Measurements from ENCODE around the gene DCHS1. TPM values are rescaled to one million over a fixed set of nuclear protein-coding genes. Genes with fewer than 3 reads are reported as not detected.

DCHS1 gene
- total RNA-seq, 1 experiment from 2014 or later = 14.2 TPM

DNA sequence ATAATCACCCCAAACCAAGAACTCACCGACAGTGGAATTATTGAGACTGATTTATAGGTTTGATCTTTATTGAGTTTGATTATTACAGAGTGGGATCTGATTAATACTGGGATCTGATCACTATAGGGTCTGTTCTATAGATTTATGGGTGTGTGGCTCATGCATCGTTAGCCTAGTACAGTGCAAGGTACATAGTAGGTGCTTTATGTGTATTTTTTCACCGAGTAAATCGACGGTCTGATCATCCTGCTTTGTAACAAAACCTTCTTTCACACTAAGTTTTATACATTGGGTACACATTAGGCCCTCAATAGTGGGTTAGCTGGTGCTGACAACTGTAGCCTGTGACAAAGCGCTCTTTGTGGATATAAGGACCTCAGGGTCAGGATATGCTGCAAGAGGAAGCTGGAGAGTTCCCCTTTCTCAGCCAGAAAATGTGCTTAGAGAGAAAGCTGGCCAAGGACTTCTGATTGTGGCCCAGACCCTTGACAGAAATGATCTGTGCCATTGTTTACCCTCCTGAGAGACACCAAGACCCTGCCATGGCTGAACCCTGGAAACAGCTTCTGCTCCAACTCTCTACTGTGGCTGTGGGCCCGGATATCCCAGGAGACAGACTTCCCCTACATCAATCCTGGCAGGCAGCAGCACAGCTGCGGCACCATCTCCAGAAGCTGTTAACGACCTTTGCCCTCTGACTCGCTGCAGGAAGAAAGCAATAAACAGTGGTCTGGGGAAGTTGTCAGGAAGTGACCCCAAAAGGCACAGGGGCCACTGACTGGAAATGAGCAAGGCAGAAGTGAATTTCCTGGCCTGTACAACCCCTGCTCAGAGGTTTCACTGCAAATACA lies 20.3 kb downstream of the DCHS1 start:
- DNase-seq (ENCODE audit: low spot score) = no peak
- POLR2A ChIA-PET = interaction anchor here (0.6 kb wide), 1 partner anchor 16 kb away, joined by 3 read pairs; the partner anchor contains the start of gene TPP1
- no peak overlapping the region for H3K27ac Mint-ChIP-seq

More for the DNA sequence above, 20.3 kb downstream of the DCHS1 start:
- Mint-ChIP-seq H3K27me3 (ENCODE audit: low read depth) (peaks cover 22% of the 10 kb centered on the region), H3K4me3 (no peak overlapping the region), H3K4me1 (0 out of 2 replicates have a peak, but pooled peaks cover 3% of the 10 kb centered on the region), H3K36me3 (no peaks in the 10 kb centered on the region), H3K9me3 (no peaks in the 10 kb centered on the region)
- CTCF ChIA-PET = interaction anchor here (0.6 to 0.8 kb wide), 2 partner anchors 32 to 104 kb away, joined by 3 to 4 read pairs; no protein-coding TSS in a partner anchor
- TF ChIP-seq NFE2L1 (CRISPR knock-in tag; IDR thresholded peaks at IDR 0.05) (no peak), GTF2I (CRISPR knock-in tag; conservative IDR thresholded peaks at IDR 0.05) (no peak), ZNF423 (CRISPR knock-in tag; IDR thresholded peaks at IDR 0.05) (no peak), GABPB1 (CRISPR knock-in tag; IDR thresholded peaks at IDR 0.05) (no peak), JAZF1 (CRISPR knock-in tag; IDR thresholded peaks at IDR 0.05) (no peak), ZNF138 (CRISPR knock-in tag; conservative IDR thresholded peaks at IDR 0.05) (no peak), ZNF671 (CRISPR knock-in tag; IDR thresholded peaks at IDR 0.05) (no peak), NFYB (CRISPR knock-in tag; conservative IDR thresholded peaks at IDR 0.05; ENCODE audit: low read depth) (no peak), ELF4 (CRISPR knock-in tag; IDR thresholded peaks at IDR 0.05; ENCODE audit: low read depth) (no peak), ETV6 (CRISPR knock-in tag; IDR thresholded peaks at IDR 0.05) (no peak), FOXJ3 (CRISPR knock-in tag; IDR thresholded peaks at IDR 0.05; ENCODE audit: borderline replicate concordance) (no peak)
- TF ChIP-seq, protein P1, sequence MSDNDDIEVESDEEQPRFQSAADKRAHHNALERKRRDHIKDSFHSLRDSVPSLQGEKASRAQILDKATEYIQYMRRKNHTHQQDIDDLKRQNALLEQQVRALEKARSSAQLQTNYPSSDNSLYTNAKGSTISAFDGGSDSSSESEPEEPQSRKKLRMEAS (CRISPR knock-in tag; IDR thresholded peaks at IDR 0.05) = no peak
- TF ChIP-seq, protein P2, sequence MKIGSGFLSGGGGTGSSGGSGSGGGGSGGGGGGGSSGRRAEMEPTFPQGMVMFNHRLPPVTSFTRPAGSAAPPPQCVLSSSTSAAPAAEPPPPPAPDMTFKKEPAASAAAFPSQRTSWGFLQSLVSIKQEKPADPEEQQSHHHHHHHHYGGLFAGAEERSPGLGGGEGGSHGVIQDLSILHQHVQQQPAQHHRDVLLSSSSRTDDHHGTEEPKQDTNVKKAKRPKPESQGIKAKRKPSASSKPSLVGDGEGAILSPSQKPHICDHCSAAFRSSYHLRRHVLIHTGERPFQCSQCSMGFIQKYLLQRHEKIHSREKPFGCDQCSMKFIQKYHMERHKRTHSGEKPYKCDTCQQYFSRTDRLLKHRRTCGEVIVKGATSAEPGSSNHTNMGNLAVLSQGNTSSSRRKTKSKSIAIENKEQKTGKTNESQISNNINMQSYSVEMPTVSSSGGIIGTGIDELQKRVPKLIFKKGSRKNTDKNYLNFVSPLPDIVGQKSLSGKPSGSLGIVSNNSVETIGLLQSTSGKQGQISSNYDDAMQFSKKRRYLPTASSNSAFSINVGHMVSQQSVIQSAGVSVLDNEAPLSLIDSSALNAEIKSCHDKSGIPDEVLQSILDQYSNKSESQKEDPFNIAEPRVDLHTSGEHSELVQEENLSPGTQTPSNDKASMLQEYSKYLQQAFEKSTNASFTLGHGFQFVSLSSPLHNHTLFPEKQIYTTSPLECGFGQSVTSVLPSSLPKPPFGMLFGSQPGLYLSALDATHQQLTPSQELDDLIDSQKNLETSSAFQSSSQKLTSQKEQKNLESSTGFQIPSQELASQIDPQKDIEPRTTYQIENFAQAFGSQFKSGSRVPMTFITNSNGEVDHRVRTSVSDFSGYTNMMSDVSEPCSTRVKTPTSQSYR (CRISPR knock-in tag; IDR thresholded peaks at IDR 0.05) = no peak
- TF ChIP-seq, protein P3, sequence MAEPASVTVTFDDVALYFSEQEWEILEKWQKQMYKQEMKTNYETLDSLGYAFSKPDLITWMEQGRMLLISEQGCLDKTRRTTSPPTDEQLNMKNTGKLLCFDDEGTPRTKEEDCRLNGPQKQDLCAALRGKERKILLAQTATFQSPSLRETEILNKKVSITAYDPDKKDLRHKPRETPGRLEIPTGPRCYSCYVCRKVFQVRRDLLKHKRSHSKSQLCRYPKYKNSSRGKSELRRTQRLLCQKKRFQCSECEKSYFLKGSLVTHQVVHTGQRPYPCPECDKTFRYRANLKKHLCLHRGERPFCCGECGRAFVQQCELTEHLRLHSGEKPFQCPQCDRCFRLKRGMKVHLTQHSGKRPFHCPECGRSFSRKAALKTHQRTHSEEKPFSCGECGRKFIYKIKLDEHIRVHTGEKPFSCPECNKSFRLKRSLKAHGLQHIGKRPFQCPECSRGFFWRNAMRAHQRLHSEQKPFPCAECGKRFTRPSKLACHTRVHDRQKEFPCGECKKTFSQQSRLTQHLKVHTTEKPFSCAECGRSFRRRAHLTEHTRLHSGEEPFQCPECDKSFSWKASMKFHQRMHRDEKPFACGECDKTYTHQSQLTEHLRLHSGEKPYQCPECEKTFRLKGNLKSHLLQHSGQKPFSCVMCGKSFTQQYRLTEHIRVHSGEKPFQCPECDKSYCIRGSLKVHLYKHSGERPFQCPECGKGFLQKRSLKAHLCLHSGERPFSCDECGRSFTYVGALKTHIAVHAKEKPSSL (CRISPR knock-in tag; conservative IDR thresholded peaks at IDR 0.05) = no peak
- TF ChIP-seq, protein P4, sequence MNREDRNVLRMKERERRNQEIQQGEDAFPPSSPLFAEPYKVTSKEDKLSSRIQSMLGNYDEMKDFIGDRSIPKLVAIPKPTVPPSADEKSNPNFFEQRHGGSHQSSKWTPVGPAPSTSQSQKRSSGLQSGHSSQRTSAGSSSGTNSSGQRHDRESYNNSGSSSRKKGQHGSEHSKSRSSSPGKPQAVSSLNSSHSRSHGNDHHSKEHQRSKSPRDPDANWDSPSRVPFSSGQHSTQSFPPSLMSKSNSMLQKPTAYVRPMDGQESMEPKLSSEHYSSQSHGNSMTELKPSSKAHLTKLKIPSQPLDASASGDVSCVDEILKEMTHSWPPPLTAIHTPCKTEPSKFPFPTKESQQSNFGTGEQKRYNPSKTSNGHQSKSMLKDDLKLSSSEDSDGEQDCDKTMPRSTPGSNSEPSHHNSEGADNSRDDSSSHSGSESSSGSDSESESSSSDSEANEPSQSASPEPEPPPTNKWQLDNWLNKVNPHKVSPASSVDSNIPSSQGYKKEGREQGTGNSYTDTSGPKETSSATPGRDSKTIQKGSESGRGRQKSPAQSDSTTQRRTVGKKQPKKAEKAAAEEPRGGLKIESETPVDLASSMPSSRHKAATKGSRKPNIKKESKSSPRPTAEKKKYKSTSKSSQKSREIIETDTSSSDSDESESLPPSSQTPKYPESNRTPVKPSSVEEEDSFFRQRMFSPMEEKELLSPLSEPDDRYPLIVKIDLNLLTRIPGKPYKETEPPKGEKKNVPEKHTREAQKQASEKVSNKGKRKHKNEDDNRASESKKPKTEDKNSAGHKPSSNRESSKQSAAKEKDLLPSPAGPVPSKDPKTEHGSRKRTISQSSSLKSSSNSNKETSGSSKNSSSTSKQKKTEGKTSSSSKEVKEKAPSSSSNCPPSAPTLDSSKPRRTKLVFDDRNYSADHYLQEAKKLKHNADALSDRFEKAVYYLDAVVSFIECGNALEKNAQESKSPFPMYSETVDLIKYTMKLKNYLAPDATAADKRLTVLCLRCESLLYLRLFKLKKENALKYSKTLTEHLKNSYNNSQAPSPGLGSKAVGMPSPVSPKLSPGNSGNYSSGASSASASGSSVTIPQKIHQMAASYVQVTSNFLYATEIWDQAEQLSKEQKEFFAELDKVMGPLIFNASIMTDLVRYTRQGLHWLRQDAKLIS (CRISPR knock-in tag; IDR thresholded peaks at IDR 0.05; ENCODE audit: borderline replicate concordance) = no peak
- TF ChIP-seq, protein P5, sequence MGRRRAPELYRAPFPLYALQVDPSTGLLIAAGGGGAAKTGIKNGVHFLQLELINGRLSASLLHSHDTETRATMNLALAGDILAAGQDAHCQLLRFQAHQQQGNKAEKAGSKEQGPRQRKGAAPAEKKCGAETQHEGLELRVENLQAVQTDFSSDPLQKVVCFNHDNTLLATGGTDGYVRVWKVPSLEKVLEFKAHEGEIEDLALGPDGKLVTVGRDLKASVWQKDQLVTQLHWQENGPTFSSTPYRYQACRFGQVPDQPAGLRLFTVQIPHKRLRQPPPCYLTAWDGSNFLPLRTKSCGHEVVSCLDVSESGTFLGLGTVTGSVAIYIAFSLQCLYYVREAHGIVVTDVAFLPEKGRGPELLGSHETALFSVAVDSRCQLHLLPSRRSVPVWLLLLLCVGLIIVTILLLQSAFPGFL (CRISPR knock-in tag; IDR thresholded peaks at IDR 0.05; ENCODE audit: borderline replicate concordance) = no peak
- TF ChIP-seq, protein P6, sequence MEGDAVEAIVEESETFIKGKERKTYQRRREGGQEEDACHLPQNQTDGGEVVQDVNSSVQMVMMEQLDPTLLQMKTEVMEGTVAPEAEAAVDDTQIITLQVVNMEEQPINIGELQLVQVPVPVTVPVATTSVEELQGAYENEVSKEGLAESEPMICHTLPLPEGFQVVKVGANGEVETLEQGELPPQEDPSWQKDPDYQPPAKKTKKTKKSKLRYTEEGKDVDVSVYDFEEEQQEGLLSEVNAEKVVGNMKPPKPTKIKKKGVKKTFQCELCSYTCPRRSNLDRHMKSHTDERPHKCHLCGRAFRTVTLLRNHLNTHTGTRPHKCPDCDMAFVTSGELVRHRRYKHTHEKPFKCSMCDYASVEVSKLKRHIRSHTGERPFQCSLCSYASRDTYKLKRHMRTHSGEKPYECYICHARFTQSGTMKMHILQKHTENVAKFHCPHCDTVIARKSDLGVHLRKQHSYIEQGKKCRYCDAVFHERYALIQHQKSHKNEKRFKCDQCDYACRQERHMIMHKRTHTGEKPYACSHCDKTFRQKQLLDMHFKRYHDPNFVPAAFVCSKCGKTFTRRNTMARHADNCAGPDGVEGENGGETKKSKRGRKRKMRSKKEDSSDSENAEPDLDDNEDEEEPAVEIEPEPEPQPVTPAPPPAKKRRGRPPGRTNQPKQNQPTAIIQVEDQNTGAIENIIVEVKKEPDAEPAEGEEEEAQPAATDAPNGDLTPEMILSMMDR (IDR thresholded peaks at IDR 0.05) = no peak
- TF ChIP-seq, protein P7, sequence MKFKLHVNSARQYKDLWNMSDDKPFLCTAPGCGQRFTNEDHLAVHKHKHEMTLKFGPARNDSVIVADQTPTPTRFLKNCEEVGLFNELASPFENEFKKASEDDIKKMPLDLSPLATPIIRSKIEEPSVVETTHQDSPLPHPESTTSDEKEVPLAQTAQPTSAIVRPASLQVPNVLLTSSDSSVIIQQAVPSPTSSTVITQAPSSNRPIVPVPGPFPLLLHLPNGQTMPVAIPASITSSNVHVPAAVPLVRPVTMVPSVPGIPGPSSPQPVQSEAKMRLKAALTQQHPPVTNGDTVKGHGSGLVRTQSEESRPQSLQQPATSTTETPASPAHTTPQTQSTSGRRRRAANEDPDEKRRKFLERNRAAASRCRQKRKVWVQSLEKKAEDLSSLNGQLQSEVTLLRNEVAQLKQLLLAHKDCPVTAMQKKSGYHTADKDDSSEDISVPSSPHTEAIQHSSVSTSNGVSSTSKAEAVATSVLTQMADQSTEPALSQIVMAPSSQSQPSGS (CRISPR knock-in tag; IDR thresholded peaks at IDR 0.05; ENCODE audit: borderline replicate concordance, low read depth) = no peak
- TF ChIP-seq, protein P8, sequence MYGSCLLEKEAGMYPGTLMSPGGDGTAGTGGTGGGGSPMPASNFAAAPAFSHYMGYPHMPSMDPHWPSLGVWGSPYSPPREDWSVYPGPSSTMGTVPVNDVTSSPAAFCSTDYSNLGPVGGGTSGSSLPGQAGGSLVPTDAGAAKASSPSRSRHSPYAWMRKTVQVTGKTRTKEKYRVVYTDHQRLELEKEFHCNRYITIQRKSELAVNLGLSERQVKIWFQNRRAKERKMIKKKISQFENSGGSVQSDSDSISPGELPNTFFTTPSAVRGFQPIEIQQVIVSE (CRISPR knock-in tag; IDR thresholded peaks at IDR 0.05; ENCODE audit: borderline replicate concordance) = no peak
- no peak for ATAC-seq
